Osteoblast (primary cell): Measurements from ENCODE around the gene ELP1. TPM values are rescaled to one million over a fixed set of nuclear protein-coding genes. Genes with fewer than 3 reads are reported as not detected.

ENCODE experiments used
- DNase-seq: peaks from one replicate; pipeline ENCODE4 v3.0.0; 2011; ENCODE audit warnings: low spot score, mixed read lengths; ENCODE audit not compliant: insufficient read length; ENCODE audit errors: missing footprints
- H2AFZ ChIP-seq: 2 replicates; pipeline ENCODE4 v1.6.0; 2011; ENCODE audit warnings: mild to moderate bottlenecking, low read length
- H3K27ac ChIP-seq: 2 replicates; pipeline ENCODE4 v1.5.1; 2011; ENCODE audit warnings: mild to moderate bottlenecking, low read depth, low read length, moderate library complexity
- H3K27me3 ChIP-seq: 2 replicates; pipeline ENCODE4 v1.6.0; 2012; ENCODE audit warnings: mild to moderate bottlenecking, control low read depth, inconsistent platforms, low read length, moderate library complexity; ENCODE audit not compliant: insufficient read depth
- H3K36me3 ChIP-seq: 2 replicates; pipeline ENCODE4 v1.5.1; 2011; ENCODE audit warnings: mild to moderate bottlenecking, low read length, control low read depth, moderate library complexity; ENCODE audit not compliant: insufficient read depth
- H3K4me1 ChIP-seq: 2 replicates; pipeline ENCODE4 v1.5.1; 2011; ENCODE audit warnings: mild to moderate bottlenecking, low read length, control low read depth, moderate library complexity; ENCODE audit not compliant: insufficient read depth
- H3K4me2 ChIP-seq: 2 replicates; pipeline ENCODE4 v1.6.0; 2011; ENCODE audit warnings: mild to moderate bottlenecking, low read length; ENCODE audit not compliant: insufficient read depth
- H3K4me3 ChIP-seq: fragments of 200-600 bp; sonication (generic); 3 replicates; pipeline ENCODE4 v1.5.1; 2012; ENCODE audit warnings: mild to moderate bottlenecking, low read length, inconsistent platforms; ENCODE audit not compliant: insufficient read depth
- H3K79me2 ChIP-seq: 2 replicates; pipeline ENCODE4 v1.6.0; 2012; ENCODE audit warnings: mild to moderate bottlenecking, low read length, control low read depth, inconsistent platforms; ENCODE audit not compliant: insufficient read depth
- H3K9me3 ChIP-seq: 2 replicates; pipeline ENCODE4 v1.5.1; 2011; ENCODE audit warnings: low read depth, low read length, control low read depth
- H4K20me1 ChIP-seq: 2 replicates; pipeline ENCODE4 v1.6.0; 2012; ENCODE audit warnings: mild to moderate bottlenecking, low read length, control low read depth; ENCODE audit not compliant: insufficient read depth
- CTCF ChIP-seq: IDR thresholded peaks from 2 replicates; pipeline ENCODE4 v1.5.1; 2011; ENCODE audit warnings: mild to moderate bottlenecking, low read depth, low read length, moderate library complexity; ENCODE audit errors: extremely low read depth
- total RNA-seq: library from RNA; depleted of rRNA; stranded (reverse); fragments of >200 nt; gene quantifications from 2 replicates; pipeline ENCODE4 v1.2.3, GENCODE V29; 2012

Gene ELP1
- total RNA-seq, 1 donor: 24.2 TPM

- H2AFZ ChIP-seq: no peak overlapping the region
Measured at GRCh38 chr9:108863891-108864290, 70.0 kb downstream of the ELP1 start.

GRCh38 chr9:108861997-108862396, 71.9 kb downstream of the ELP1 start, which contains the start of gene ACTL7A:
Gene ACTL7A, plus strand, starts transcription at chr9:108862266. Its CDS starts 57 bp downstream, at chr9:108862323.
- no peak within 1 kb of the TSS for H3K27ac ChIP-seq
- H3K4me3 ChIP-seq: no peak within 1 kb of the TSS
- H3K9me3 ChIP-seq: no peaks in the 10 kb centered on the region
- H3K79me2 ChIP-seq: no peaks in the 10 kb centered on the region
- DNase-seq: no peak
- no peak within 1 kb of the TSS for H3K4me2 ChIP-seq
- H3K27me3 ChIP-seq: no peaks in the 10 kb centered on the region
- no peaks in the 10 kb centered on the region for H4K20me1 ChIP-seq
- H3K36me3 ChIP-seq: no peaks in the 10 kb centered on the region
- no peak for TF ChIP-seq CTCF
- H2AFZ ChIP-seq: no peak within 1 kb of the TSS
- H3K4me1 ChIP-seq: peaks cover 6% of the 10 kb centered on the region

More at GRCh38 chr9:108863891-108864290, 70.0 kb downstream of the ELP1 start:
- Histone ChIP-seq H4K20me1 (no peaks in the 10 kb centered on the region), H3K4me1 (peaks cover 6% of the 10 kb centered on the region), H3K9me3 (no peaks in the 10 kb centered on the region), H3K4me3 (no peak overlapping the region), H3K4me2 (no peak overlapping the region), H3K27ac (no peak overlapping the region), H3K27me3 (no peaks in the 10 kb centered on the region), H3K36me3 (peaks cover 3% of the 10 kb centered on the region), H3K79me2 (no peaks in the 10 kb centered on the region)
- no peak for TF ChIP-seq CTCF
- no peak for DNase-seq

GRCh38 chr9:108861464-108861863, 72.5 kb downstream of the ELP1 start:
- no peak overlapping the region for H3K27ac ChIP-seq
- H2AFZ ChIP-seq: no peak overlapping the region
- no peak for TF ChIP-seq CTCF
- H3K27me3 ChIP-seq: no peaks in the 10 kb centered on the region
- H3K4me1 ChIP-seq: peaks cover 6% of the 10 kb centered on the region
- H3K9me3 ChIP-seq: no peaks in the 10 kb centered on the region
- DNase-seq: no peak
- no peak overlapping the region for H3K4me3 ChIP-seq
- H4K20me1 ChIP-seq: no peaks in the 10 kb centered on the region
- no peak overlapping the region for H3K4me2 ChIP-seq
- H3K79me2 ChIP-seq: no peaks in the 10 kb centered on the region
- no peaks in the 10 kb centered on the region for H3K36me3 ChIP-seq

- Histone ChIP-seq H3K27me3 (no peaks in the 10 kb centered on the region), H3K4me1 (peaks cover 6% of the 10 kb centered on the region)
Measured at GRCh38 chr9:108860764-108861163, 73.2 kb downstream of the ELP1 start.

More at GRCh38 chr9:108860764-108861163, 73.2 kb downstream of the ELP1 start:
- peak; percentile 79 for DNase-seq
- H3K9me3 ChIP-seq: no peaks in the 10 kb centered on the region
- no peaks in the 10 kb centered on the region for H4K20me1 ChIP-seq
- H3K27ac ChIP-seq: no peak overlapping the region
- no peaks in the 10 kb centered on the region for H3K36me3 ChIP-seq
- H3K4me2 ChIP-seq: no peak overlapping the region
- H2AFZ ChIP-seq: no peak overlapping the region
- no peaks in the 10 kb centered on the region for H3K79me2 ChIP-seq
- TF ChIP-seq CTCF: no peak
- H3K4me3 ChIP-seq: no peak overlapping the region
